ENCODE data around the gene PDHX.
"Not testable (repeated sequence)": the region's sequence is repeated elsewhere in the genome, so short reads cannot be mapped to it uniquely, and the experiment has no call there.

The PDHX gene

GRCh38 chr11:34997952-34998528, 81.6 kb downstream of the PDHX start:
- no peak for DNase-seq

GRCh38 chr11:34999453-34999852, 83.0 kb downstream of the PDHX start:
- no peak for DNase-seq

GRCh38 chr11:35003186-35003585, 86.8 kb downstream of the PDHX start:
- DNase-seq, result no peak

- DNase-seq, result no peak
Observed at GRCh38 chr11:35003658-35004057, 87.2 kb downstream of the PDHX start.

- DNase-seq, result no peak
Observed at GRCh38 chr11:35005141-35005780, 88.8 kb downstream of the PDHX start.

GRCh38 chr11:35006389-35007128, 90.1 kb downstream of the PDHX start:
- DNase-seq, result peak; percentile 40

GRCh38 chr11:35007277-35007676, 90.9 kb downstream of the PDHX start:
- DNase-seq, result no peak

GRCh38 chr11:35009191-35009943, 92.9 kb downstream of the PDHX start:
- DNase-seq, result no peak

GRCh38 chr11:35009944-35010342, 93.5 kb downstream of the PDHX start:
- DNase-seq, result no peak

- no peak for DNase-seq
Observed at GRCh38 chr11:35010654-35011053, 94.2 kb downstream of the PDHX start.

GRCh38 chr11:35011389-35011788, 95.0 kb downstream of the PDHX start:
- no peak for DNase-seq

GRCh38 chr11:35011944-35012343, 95.5 kb downstream of the PDHX start:
- no peak for DNase-seq

- no peak for DNase-seq
Observed at GRCh38 chr11:35012467-35013191, 96.2 kb downstream of the PDHX start.

- DNase-seq, result no peak
Observed at GRCh38 chr11:35013514-35014233, 97.3 kb downstream of the PDHX start.

- no peak for DNase-seq
Observed at GRCh38 chr11:35014346-35014745, 97.9 kb downstream of the PDHX start.

GRCh38 chr11:35015621-35016387, 99.4 kb downstream of the PDHX start:
- DNase-seq, result no peak

GRCh38 chr11:35016916-35017315, 100.5 kb downstream of the PDHX start:
- DNase-seq, result no peak

GRCh38 chr11:35017528-35018342, 101.3 kb downstream of the PDHX start:
- DNase-seq, result no peak

GRCh38 chr11:35021589-35021988, 105.2 kb downstream of the PDHX start:
- no peak for DNase-seq

GRCh38 chr11:35023940-35024339, 107.5 kb downstream of the PDHX start:
- not testable (repeated sequence) for DNase-seq

Measured in stimulated activated CD4-positive, alpha-beta T cell treated with anti-CD3 and anti-CD28 coated beads, Interleukin-4, amount 100 ng/mL, for 1 hour (primary cell).